ENCODE measurements around the gene SAMD8. TPM values are rescaled to one million over a fixed set of nuclear protein-coding genes. Genes with fewer than 3 reads are reported as not detected.
"Not testable (repeated sequence)": the region's sequence is repeated elsewhere in the genome, so short reads cannot be mapped to it uniquely, and the experiment has no call there.

SAMD8 gene
- polyA plus RNA-seq, 1 experiment: 14.2 TPM

DNA sequence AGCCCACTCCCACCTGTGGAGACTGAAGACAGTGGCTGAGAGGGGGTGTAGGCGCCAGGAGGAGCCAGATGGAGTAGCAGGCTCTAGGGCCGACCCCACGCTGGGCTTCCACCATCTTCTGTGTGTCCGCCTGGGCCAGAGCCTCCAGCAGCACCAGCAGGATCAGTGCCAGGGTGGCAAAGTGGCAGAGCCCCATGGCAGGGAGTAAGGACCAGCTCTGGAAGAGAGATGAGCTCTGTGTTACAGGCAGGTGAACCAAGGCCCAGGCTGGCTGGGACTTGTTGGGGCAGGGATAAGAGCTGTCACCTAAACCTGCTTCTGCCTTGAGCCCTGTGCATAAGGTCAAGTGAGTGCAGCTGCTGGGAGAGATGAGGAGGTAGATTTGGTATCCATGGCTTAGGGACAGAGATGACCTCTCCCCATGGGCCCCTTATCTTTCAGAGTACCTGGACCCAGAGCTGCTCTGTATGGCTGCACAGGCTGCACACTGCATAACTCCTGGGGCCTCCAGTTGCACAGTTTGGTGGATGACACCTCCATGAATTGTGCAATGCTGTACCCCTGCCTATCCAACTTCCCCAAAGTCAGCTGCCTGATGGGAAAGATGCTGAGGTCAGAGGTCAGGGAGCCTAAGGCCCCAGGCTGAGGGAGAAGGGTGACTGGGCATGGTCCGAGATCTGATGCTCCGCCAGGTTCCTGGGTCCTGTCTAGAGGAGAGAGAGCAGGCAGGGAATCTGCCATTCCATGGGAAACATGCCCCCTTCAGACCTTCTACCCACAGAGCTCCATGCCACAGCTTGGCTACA, 7.4 kb upstream of the SAMD8 start:
- DNase-seq (ENCODE audit: low read depth): no peak
- Histone ChIP-seq H3K36me3 (ENCODE audit: control insufficient read depth, insufficient read depth, low read length) (no peaks in the 10 kb centered on the region), H3K4me3 (ENCODE audit: low read depth, low read length) (no peak overlapping the region), H3K27me3 (ENCODE audit: control insufficient read depth, insufficient read depth, low read length) (no peaks in the 10 kb centered on the region)
- TF ChIP-seq, protein P1, sequence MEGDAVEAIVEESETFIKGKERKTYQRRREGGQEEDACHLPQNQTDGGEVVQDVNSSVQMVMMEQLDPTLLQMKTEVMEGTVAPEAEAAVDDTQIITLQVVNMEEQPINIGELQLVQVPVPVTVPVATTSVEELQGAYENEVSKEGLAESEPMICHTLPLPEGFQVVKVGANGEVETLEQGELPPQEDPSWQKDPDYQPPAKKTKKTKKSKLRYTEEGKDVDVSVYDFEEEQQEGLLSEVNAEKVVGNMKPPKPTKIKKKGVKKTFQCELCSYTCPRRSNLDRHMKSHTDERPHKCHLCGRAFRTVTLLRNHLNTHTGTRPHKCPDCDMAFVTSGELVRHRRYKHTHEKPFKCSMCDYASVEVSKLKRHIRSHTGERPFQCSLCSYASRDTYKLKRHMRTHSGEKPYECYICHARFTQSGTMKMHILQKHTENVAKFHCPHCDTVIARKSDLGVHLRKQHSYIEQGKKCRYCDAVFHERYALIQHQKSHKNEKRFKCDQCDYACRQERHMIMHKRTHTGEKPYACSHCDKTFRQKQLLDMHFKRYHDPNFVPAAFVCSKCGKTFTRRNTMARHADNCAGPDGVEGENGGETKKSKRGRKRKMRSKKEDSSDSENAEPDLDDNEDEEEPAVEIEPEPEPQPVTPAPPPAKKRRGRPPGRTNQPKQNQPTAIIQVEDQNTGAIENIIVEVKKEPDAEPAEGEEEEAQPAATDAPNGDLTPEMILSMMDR (IDR thresholded peaks at IDR 0.05; ENCODE audit: insufficient read depth, low read depth, low read length): no peak
- ChIA-PET POLR2A (interaction anchor here (0.5 kb wide), 1 partner anchor 291 kb away, joined by 3 read pairs; no protein-coding TSS in a partner anchor), CTCF (interaction anchor here (0.7 to 8.2 kb wide), 6 partner anchors 8 to 860 kb away, joined by 3 to 126 read pairs (median 5); partner anchors contain the start of gene COMTD1)

DNA sequence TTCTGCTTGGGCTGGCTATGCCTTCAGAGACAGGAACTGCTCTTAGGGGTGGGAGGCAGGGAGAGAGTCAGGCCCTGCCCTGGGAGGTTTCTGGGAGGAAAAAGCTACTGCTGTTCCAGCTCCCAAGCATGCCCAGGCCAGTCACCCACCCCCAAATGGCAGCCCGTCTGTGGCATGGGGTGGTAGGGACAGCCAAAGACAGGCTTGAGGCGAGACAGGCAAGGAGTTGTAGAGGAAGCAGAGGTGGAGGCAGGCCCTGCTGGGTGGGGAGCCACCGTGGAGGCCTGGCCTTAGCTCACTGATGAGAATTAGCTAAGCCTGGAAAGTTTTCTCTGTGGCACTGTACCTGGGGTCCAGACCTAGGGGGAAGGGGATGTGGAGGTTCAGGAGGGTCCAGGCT, 6.6 kb upstream of the SAMD8 start:
- TF ChIP-seq, protein P1 (IDR thresholded peaks at IDR 0.05; ENCODE audit: insufficient read depth, low read depth, low read length): no peak
- ChIA-PET CTCF (interaction anchor here (0.7 to 8.2 kb wide), 5 partner anchors 9 to 861 kb away, joined by 3 to 126 read pairs (median 7); partner anchors contain the start of gene COMTD1), POLR2A (no interaction called here)
- H3K27me3 ChIP-seq (ENCODE audit: control insufficient read depth, insufficient read depth, low read length): no peaks in the 10 kb centered on the region
- DNase-seq (ENCODE audit: low read depth): no peak
- H3K36me3 ChIP-seq (ENCODE audit: control insufficient read depth, insufficient read depth, low read length): no peaks in the 10 kb centered on the region
- no peak overlapping the region for H3K4me3 ChIP-seq (ENCODE audit: low read depth, low read length)

DNA sequence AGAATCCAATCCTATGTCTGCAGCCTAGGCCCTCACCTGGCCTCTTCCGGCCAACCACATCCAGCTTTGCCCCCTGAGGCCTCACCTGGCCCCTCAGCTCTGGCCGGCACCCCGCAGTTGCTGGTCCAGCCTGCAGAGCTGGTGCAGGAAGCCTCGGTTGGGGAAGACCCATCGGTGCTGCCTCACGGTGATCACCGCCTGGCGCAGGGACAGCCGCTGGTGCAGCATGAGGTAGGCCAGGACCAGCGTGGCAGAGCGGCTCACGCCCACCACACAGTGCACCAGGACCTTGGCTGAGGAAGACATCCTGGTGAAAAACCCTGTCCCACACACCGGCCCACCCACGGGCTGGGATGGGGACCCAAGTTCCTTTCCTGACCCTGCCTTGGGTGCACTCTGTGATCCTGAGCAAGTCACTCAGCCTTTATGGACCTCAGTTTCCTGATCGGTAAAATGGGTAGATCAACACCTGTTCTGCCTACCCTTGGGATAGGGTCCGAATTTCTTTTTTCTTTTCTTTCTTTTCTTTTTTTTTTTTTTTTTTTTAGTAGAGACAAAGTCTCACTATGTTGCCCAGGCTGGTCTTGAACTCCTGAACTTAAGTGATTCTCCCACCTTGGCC, 5.8 kb upstream of the SAMD8 start:
- TF ChIP-seq, protein P1 (IDR thresholded peaks at IDR 0.05; ENCODE audit: insufficient read depth, low read depth, low read length): no peak
- no peaks in the 10 kb centered on the region for H3K36me3 ChIP-seq (ENCODE audit: control insufficient read depth, insufficient read depth, low read length)
- POLR2A ChIA-PET: no interaction called here
- CTCF ChIA-PET: interaction anchor here (1.2 to 8.2 kb wide), 4 partner anchors 8 to 862 kb away, joined by 6 to 126 read pairs (median 6); no protein-coding TSS in a partner anchor
- no peaks in the 10 kb centered on the region for H3K27me3 ChIP-seq (ENCODE audit: control insufficient read depth, insufficient read depth, low read length)
- H3K4me3 ChIP-seq (ENCODE audit: low read depth, low read length): no peak overlapping the region
- DNase-seq (ENCODE audit: low read depth): no peak

DNA sequence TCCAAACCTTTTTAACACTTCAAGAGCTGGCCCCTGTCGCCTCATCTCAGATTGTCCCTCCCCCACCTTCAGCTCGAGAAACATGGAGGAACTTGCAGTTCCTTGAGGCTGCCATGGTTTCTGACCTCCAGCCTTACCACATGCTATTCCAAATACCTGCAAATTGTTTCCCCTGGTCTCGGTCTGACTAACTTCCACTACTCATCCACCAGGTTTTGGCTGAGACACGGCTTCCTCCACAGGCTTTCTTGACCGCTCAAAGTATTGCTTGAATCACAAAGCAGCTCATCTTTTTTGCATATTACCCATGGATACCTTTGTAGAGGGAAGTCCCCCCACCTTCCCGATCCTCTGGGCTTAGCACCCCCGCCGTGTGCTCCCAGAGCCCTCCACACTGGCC, 5.2 kb upstream of the SAMD8 start:
- Histone ChIP-seq H3K36me3 (ENCODE audit: control insufficient read depth, insufficient read depth, low read length) (no peaks in the 10 kb centered on the region), H3K27me3 (ENCODE audit: control insufficient read depth, insufficient read depth, low read length) (no peaks in the 10 kb centered on the region), H3K4me3 (ENCODE audit: low read depth, low read length) (no peak overlapping the region)
- ChIA-PET POLR2A (no interaction called here), CTCF (interaction anchor here (1.2 to 1.9 kb wide), 3 partner anchors 8 to 862 kb away, joined by 5 to 6 read pairs (median 6); no protein-coding TSS in a partner anchor)
- TF ChIP-seq, protein P1 (IDR thresholded peaks at IDR 0.05; ENCODE audit: insufficient read depth, low read depth, low read length): no peak
- DNase-seq (ENCODE audit: low read depth): no peak

DNA sequence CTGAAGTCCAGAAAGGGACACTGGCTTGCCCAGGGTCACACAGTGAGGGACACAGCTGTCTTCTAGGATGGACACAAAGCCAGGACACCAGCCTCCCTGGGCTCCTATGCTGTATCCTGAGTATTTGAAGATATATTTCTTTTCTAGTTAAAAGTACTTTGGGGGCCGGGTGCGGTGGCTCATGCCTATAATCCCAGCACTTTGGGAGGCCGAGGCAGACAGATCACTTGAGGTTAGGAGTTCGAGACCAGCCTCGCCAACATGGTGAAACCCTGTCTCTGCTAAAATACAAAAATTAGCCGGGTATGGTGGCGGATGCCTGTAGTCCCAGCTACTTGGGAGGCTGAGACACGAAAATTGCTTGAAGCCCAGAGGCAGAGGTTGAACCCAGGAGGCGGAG, 4.6 kb upstream of the SAMD8 start:
- H3K36me3 ChIP-seq (ENCODE audit: control insufficient read depth, insufficient read depth, low read length); H3K27me3 ChIP-seq (ENCODE audit: control insufficient read depth, insufficient read depth, low read length); DNase-seq (ENCODE audit: low read depth); H3K4me3 ChIP-seq (ENCODE audit: low read depth, low read length); POLR2A ChIA-PET: not testable (repeated sequence)
- CTCF ChIA-PET: interaction anchor here (0.7 to 1.9 kb wide), 6 partner anchors 9 to 865 kb away, joined by 3 to 6 read pairs (median 4); no protein-coding TSS in a partner anchor
